GM12873 (cell line): ENCODE results near the gene WDR26.

ENCODE experiments used
- TF ChIP-seq, protein P1 (sequence below): IDR thresholded peaks from 2 replicates; pipeline ENCODE4 v1.5.1; 2012; ENCODE audit warnings: low read depth, mild to moderate bottlenecking, moderate library complexity, low read length, control low read depth; ENCODE audit not compliant: insufficient read depth; ENCODE audit errors: missing control alignments

Gene WDR26

DNA sequence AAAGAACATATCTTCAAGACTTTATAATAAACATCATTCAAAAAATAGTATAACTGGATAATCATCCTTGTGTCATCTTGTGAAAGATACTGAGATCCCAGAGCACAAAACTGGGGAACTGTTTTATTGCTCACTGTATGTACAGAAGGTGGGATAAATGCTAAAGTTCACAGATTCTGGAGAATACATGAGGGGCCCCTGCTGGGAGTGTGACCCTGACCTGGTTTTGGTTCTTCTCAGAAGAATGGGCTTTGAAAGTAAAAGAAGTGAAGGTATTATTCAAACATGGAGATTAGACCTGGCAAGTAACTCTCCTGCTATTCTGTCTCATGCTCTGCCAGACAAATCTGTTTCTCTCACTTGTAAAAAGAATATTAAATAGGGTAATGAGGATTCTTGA, 14.5 kb downstream of the WDR26 start:
- TF ChIP-seq, protein P1, sequence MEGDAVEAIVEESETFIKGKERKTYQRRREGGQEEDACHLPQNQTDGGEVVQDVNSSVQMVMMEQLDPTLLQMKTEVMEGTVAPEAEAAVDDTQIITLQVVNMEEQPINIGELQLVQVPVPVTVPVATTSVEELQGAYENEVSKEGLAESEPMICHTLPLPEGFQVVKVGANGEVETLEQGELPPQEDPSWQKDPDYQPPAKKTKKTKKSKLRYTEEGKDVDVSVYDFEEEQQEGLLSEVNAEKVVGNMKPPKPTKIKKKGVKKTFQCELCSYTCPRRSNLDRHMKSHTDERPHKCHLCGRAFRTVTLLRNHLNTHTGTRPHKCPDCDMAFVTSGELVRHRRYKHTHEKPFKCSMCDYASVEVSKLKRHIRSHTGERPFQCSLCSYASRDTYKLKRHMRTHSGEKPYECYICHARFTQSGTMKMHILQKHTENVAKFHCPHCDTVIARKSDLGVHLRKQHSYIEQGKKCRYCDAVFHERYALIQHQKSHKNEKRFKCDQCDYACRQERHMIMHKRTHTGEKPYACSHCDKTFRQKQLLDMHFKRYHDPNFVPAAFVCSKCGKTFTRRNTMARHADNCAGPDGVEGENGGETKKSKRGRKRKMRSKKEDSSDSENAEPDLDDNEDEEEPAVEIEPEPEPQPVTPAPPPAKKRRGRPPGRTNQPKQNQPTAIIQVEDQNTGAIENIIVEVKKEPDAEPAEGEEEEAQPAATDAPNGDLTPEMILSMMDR: no peak

- TF ChIP-seq, protein P1: no peak
Measured at GRCh38 chr1:224411766-224412165, 22.8 kb downstream of the WDR26 start.

- TF ChIP-seq, protein P1: no peak
Measured at GRCh38 chr1:224408294-224408590, 26.4 kb downstream of the WDR26 start.

GRCh38 chr1:224407571-224408293, 26.9 kb downstream of the WDR26 start:
- TF ChIP-seq, protein P1: no peak

GRCh38 chr1:224406216-224406615, 28.4 kb downstream of the WDR26 start:
- TF ChIP-seq, protein P1: no peak

- TF ChIP-seq, protein P1: no peak
Measured at GRCh38 chr1:224405604-224405970, 29.0 kb downstream of the WDR26 start.

- TF ChIP-seq, protein P1: no peak
Measured at GRCh38 chr1:224404916-224405603, 29.5 kb downstream of the WDR26 start.
